ENCODE data around the gene RANBP9. TPM values are rescaled to one million over a fixed set of nuclear protein-coding genes. Genes with fewer than 3 reads are reported as not detected.

The RANBP9 gene
- total RNA-seq, 1 donor from 2014 or later, result 50.6 TPM

- DNase-seq, result no peak
Measured at GRCh38 chr6:13677878-13678254, 33.8 kb downstream of the RANBP9 start.

GRCh38 chr6:13676551-13677156, 35.0 kb downstream of the RANBP9 start:
- DNase-seq, result no peak

DNA sequence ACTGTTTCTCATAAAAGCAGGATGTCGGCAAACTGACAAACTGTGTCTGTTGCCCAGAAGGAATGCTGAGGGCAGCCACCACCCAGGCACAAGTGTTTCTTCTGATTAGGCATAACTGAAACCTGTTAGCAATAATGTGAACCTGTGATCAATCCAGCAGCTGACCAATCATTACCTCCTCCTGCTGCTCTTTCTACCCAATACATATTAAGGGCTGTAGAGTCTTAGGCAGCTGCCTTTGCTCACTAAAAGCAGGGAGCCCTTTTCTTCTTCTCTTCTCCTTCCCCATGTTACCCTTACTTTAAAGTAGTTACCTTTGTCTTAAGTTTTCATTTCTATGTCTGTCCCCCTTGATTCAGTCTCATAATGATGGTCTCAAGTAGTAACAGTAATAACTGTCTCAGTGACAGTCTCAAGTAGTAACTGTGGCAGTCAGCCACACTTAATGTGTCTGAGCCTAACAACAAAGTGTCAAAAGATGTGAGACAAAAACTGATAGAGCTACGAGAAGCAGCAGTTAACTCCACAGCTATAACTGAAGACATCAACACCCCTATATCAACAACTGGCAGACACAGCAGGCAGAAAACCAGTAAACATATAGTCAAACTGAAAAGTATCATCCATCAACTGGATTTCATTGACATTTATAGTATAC, 37.0 kb downstream of the RANBP9 start:
- DNase-seq, result no peak

- DNase-seq, result no peak
Measured at GRCh38 chr6:13673825-13674444, 37.7 kb downstream of the RANBP9 start.

- no peak for DNase-seq
Measured at GRCh38 chr6:13673368-13673767, 38.3 kb downstream of the RANBP9 start.

- DNase-seq, result no peak
Measured at GRCh38 chr6:13672904-13673303, 38.7 kb downstream of the RANBP9 start.

DNA sequence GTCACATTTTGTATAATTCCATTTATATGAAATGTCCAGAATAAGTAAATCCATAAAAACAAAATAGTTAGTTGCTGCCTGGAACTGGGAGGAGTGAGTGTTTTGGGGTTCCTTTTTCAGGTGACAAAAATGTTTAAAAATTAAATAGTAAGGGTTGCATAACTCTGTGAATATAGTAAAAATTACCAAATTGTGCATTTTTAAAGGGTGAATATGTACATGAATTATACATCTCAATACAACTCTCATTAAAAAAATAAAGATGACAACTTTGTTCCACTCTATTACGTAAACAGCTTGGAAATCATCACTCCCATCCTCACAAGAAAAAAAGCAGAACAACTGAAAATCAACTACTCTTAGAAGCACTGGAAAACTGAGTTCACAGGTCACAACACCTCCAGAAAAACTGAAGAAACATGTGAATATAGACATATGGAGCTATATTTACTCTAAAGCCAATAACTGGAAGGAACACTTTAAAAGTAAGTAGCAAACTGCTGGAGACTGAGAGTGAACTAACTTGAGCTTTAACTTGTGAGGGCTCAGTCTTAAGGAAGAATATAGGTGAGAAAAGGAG, 40.0 kb downstream of the RANBP9 start:
- DNase-seq, result no peak

GRCh38 chr6:13669476-13669875, 42.2 kb downstream of the RANBP9 start:
- DNase-seq, result no peak

DNA sequence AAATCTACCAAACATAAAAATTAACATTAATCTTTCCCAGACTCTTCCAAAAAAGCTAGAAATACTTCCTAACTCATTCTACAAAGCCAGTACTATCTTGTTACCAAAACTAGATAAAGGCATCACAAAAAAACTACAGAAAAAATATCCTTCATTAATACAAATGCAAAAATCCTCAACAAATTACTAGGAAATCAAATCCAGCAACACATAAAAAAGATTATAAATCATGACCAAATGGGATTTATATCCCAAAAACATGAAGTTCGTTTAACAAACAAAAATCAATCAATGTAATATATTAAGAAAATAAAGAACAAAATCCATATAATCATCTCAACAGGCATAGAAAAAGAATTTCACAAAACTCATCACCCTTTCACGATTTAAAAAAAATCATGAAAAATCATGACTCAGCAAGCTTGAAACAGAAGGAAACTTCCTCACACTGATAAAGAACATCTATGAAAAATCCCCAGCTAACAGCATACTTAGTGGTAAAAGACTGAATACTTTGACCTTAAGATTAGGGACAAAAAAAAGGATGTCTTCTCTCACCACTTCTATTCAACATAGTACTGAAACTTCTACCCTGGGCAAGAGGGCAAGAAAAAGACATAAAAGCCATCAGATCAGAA, 43.2 kb downstream of the RANBP9 start:
- no peak for DNase-seq

GRCh38 chr6:13667655-13668054, 44.0 kb downstream of the RANBP9 start:
- no peak for DNase-seq

DNA sequence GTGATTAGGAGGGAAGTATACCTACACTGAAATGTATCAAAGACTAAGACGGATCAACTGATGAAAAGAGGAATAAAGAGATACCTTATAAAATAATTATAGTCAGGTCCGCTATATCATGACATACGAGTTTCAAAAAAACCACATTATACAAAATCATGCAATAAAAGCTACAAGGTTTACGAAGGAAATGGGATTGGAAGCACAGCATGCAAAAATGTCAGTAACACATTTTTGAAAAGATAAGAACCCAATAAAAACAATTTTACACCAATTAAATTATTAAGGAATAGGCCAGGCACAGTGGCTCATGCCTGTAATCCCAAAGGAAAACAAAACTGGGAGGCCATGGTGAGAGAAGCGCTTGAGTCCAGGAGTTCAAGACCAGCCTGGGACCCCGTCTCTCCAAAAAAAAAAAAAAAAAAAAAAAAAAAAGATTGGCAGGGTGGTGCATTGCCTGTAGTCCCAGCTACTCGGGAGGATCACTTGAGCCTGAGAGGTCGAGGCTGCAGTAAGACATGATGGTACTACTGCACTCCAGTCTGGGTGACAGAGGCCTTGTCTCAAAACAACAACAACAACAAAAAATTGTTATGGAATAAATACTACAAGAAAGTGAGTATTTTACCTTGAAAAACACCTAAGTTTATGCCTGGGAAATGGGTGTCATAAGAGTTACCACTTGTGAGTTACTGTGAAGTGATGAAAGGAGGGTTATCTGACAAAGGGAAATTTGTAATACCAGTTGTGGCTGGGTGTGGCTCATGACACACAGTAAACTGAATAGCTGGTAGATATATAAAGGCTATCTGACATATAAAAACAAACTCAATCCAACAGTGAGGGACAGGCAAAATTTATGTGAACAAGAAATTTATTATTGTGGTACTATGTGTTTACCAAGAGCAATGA, 45.2 kb downstream of the RANBP9 start:
- no peak for DNase-seq

- no peak for DNase-seq
Measured at GRCh38 chr6:13664703-13665352, 46.8 kb downstream of the RANBP9 start.

GRCh38 chr6:13663986-13664385, 47.6 kb downstream of the RANBP9 start:
- DNase-seq, result no peak

- DNase-seq, result no peak
Measured at GRCh38 chr6:13662651-13663334, 48.8 kb downstream of the RANBP9 start.

DNA sequence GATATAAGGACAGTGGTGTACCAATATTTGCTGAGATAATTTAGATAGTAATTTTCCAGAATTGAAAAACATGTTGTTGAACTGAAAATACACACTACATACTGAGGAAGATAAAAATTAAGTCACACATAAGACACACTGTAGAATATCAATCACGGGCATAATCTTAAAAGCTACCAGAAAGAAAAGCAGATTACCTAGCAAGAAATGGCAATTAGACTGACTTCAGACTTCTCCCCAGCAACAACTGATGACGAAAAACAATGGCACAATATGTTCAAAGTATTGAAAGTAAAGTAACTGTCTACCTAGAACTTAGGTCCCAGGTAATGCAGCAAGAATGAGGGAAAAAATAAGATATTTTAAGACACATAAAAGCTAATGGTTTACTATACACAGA, 50.0 kb downstream of the RANBP9 start:
- no peak for DNase-seq

GRCh38 chr6:13660893-13661292, 50.7 kb downstream of the RANBP9 start:
- no peak for DNase-seq

- no peak for DNase-seq
Measured at GRCh38 chr6:13660273-13660672, 51.4 kb downstream of the RANBP9 start.

DNA sequence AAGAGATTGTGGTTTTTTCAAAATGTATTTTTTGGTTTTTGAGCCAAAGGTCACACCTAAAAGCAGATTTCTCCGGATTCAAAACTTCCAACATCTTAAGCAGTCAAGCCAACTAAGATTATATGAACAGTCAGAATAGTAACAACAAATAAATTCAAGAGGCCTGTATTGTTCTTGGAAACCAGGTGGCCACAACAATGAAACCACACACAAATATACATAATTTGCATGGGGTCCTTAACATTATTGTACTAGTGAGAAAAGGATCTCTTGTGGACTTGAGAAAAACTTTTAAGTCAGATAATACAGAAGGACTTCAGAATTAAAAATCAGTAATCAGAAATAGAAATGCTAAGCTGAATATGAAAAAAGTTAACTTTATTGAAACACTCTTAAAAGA, 55.9 kb downstream of the RANBP9 start:
- no peak for DNase-seq

DNA sequence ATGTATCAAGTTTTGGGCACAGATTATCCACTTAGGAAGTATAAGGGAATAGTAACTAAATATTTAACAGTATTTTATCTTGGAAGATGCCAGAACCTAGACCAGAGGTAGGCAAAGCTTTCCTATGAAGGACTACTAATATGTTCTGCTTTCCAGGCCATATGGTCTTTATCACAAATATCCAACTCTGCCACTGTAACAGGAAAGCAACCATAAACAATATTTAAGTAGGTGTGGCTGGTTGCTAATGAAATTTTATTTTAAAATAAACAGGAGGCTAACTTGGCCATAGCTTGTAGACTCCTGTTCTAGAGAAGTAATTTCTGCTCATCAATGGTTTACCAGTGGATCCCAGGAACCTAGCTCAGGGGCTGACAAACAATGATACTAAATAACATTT, 57.1 kb downstream of the RANBP9 start:
- no peak for DNase-seq

DNA sequence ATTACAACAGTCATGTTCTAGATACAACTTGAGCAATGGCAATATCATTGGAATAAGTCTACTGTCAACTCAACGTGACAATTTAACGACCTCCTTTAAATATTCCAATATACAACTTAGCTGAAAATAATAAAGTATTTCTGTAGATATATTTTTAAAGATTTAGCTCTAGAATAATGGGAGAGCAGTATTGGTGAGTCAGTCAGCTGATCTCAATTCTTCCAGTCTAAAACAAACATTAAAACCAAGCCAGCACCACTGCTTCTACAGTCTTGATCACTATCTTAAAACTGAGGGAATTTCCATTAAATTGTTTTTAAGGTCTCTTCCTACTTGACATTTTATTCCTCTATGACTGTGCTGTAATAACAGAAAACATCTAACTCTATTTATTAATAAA, 58.3 kb downstream of the RANBP9 start:
- no peak for DNase-seq

- no peak for DNase-seq
Measured at GRCh38 chr6:13649393-13649792, 62.2 kb downstream of the RANBP9 start.
